ENCODE measurements around the gene MYZAP.
A peak's percentile ranks its signal among the peaks of the same experiment; 100 is the strongest.

MYZAP gene

DNA sequence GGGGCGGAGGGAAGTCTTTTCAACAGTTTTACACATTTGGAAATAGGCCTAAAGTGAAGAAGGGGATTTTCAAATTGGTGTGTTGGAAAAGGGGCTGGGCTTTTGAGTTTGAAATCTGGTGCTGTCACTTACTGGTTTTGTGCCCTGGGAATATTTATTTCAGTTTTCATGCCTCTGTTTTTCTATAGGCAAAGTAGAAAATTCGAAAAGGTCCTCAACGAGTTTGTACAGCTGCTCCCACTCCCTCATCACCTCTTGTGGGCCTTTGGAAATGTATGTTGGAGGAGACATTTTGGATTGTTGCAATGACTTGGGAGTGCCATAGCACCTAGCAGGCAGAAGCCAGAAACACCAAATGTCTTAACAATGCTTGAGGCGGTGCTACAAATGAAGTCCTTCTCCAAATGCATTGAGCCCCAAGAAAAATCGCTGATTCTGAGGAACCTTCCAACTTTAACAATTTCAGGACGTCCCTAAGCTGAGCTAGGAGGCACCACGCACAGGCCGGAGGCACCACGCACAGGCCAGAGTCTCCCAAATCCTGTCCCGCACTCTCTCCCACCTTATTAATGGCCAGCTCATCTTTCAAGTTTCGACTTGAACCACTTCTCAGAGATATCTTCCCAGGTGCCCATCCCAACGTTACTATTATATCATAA is 114.2 kb downstream of the MYZAP start:
- DNase-seq = no peak

DNA sequence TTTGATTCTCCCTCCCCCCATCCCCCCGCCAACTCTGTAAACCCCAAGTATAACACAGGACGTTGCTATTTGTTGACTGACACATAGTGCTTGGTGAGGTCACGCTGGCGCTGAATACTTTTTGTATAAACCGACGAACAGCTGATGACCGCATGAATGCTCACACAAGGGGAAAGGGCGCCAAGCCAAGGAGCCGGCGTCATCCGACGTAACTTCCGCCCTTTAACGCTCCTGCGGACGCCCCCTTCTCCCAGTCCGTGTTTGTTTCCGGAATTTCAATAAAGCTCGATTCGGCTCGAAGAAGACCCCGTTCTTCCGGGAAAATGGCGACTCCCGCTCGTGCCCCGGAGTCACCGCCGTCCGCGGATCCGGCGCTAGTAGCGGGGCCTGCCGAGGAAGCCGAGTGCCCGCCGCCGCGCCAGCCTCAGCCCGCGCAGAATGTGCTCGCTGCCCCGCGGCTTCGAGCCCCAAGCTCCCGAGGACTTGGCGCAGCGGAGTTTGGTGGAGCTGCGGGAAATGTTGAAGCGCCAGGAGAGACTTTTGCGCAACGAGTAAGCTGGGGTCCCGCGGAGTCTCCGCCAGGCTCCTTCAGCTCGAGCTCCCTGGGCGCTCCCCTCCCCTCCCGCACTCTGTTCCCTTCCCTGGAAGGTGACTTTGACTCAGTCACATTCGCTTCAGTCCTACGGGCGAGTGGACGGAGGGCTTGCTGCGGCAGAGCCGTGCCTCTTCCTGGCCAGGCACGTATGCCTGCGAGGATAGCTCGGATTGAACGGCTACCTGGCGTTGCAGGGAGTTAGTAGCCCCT is 114.9 kb downstream of the MYZAP start, which contains the start of gene POLR2M:
POLR2M (plus strand) TSS at position 310 of the 805 bp plus-strand sequence; CDS start at position 439, 129 bp downstream.
- peak; percentile 97 for DNase-seq

DNA sequence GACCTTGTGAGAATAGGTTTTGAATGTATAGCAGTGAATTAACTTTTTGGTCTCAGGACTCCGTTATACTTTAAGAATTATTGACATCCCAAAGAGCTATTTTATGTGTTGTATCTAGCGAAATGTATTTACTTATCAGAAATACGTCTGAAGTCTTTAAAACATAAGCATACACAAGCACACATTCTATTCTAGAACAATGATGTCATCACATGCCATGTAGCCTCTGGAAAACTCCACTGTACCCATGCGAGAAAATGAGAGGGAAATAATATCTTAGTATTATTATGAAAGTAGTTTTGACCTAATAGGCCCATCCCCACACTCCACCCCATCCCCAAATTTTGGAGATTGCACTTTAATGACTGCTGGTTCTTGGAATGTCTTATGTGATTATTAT is 116.3 kb downstream of the MYZAP start:
- DNase-seq = no peak

DNA sequence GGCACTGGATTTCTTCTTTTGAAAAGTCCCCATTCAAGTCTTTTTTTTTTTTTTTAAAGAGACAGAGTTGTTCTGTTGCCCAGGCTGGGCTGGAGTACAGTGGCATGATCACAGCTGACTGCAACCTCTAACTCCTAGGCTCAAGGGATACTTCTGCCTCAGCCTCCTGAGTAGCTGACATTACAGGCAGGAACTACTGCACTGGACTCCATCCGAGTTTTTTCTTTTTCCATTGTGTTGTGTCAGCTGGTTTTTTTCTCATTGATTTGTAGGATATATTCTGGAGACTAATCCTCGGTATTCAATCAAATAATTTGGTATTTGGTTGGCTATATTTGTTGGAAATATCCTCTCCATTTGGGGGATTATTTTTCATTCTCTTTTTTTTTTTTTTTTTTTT is 126.6 kb downstream of the MYZAP start:
- no peak for DNase-seq

DNA sequence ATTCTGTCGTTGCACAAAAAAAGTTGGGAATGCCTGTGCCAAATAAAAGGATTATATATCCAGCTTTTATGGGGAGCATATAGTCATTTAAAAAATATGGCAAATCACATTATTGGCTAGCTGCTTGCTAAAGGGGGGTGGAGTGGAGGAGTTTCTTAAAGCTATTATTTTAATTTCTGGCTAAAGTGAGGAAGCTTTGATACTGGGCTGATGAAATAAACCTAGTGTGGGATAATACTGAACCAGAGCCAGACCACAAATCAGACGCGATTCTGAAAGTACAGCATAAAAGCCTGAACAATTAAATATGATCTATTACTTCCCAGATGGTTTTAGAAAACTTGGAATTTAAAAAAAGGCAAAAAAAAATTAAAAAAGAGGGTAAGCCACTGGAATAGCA is 129.2 kb downstream of the MYZAP start:
- no peak for DNase-seq

DNA sequence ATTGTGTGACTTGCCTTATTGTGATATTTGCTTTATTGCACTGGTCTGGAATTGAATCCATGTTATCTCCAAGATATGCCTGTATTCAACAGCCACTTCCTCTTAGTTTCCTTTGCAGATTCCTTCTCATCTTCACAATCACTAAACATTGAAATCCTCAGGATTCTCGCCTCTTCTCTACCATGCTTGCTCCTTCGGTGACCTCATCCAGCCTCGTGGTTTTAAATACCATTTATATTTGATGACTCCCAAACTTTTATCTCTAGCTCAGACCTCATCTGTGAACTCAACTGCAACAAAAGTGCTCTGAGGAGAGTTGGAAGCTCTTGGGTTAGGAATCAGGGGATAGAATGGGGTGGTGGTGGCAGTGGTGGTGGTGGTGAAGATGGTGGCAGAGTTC is 134.7 kb downstream of the MYZAP start:
- DNase-seq = no peak

DNA sequence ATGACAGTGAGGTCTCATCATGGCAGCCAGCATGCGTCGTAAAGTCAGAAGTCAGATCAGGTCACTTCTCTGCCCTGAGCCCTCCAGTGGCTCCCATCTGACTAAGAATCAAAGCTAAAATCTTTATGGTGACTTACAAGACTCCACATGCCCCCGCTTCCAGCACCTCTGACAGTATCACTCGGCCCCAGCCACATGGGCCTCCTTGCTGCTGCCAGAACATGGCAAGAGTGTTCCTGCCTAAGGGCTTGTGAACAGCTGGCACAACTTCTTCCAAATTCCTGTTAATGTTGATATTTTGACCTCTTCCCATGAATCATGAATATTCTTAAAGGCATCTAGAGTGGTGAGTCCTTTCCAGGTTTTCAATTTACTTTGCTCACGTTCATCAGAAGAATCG is 135.3 kb downstream of the MYZAP start:
- no peak for DNase-seq

DNA sequence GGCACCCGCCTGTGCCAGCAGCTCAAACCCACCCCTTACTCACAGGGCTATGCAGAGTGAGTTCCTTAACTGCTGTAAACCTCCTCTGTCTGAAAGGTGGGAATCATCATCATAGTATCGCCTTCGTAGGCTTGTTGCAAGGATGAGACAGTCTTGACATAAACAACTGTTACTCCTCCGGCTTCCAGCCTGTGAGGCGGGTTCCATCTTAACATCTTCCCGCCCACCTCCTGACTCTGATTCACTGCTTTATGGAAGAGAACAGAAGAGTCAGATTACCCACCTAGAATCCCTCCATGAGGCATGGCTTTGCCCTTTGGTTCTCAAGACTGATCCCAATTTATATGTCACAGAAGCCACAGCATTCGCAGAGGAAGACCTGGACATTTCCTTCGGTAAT is 136.7 kb downstream of the MYZAP start:
- DNase-seq = no peak

DNA sequence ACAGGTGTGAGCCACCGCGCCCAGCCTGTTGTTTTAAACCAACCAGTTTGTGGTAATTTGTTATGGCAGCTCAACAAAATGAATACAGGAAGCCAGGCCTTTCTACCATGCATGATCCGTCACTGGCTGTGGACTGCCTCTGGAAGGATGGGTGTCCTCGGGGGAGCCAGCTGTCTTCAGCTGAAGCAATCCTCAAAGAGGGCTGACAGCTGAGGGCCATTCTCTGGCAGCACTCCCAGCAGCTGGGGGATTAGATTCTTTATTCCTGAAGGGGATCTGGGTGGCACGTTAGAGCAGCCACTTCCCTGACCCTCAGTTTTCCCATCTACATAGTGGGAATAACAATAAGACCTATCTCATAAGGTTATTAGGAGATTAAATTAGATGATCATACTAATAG is 139.2 kb downstream of the MYZAP start:
- DNase-seq = peak; percentile 39 to 66

DNA sequence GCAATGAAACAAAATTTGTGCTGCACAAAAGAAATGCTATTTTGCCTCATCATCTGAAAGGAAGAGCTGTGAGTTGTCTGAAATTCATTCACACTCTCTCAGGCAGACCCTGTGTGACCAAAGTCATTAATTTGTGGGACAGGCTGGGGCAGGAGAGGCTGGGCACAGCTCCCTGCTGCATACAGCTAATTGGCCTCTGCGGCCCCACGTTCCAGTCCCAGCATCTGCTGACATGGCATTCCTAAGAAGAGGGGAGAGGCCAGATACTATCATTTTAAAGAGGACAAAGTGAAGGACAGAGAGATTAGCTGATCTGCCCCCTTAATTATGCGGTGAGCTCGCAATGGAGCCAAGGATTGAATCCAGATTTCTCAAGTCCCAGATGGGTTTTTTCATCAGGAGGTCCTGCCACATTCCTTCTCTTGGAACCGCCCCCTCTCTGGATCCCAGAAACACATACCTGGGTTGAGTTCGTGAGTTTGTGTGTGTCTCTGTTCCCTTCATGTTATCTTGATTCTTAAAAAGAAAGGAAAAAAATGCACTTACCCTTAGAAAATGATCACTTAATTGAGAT is 139.9 kb downstream of the MYZAP start:
- DNase-seq = peak in 1 of 2 experiments; percentile 15

DNA sequence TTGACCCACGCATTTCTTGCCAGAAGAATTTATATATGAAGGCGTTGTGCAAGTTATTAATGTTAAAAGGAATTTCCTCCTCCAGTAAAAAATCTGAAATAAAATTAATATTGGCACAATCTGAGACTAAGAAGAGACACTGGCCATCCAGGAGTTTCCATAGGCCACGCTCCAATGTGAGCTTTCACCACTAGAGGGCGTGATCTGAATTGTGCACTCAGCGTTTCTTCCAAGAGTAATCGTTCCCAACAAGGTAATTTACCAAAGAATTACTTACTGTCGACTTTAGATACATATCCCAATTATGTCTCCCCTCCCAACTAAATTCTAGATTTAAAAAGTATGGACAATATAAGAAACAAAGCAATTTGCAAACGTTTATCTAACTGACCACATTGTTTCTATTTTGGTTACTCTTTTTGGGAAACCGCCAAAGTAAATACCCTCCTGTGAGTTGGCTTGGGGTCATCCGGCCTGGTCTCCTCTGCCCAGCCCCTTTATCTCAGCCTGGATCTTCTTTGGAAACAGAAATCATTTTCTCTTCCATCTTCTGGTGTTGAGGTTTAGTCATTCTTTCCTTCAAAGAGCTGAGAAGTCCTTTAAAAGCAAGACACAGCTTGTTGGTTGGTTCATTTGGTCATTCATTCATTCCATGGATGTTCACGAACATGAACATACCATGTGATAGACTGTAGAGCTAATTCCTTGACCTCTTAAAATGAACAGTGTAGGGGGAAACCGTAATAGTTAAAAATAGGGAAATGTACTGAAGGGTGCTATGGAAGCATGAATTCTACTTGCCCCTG is 141.0 kb downstream of the MYZAP start:
- peak; percentile 37 to 70 for DNase-seq

DNA sequence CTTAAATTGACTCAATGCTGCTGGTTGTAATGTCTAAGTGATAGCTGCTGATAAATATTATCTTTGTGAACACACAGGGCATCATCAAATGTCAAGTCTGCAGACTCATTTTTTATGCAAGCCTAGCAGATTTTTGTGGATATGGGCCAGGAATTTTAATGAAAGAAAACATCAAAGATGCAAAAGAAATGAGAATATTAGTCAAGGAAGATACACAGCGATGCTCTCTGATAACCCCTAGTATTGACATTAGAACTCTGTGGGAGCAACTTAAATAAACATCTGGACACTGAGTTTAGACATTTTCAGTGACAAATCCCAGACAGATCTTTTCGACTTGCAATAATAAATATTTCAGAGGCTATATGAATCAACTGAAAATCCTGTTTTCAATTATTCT is 143.2 kb downstream of the MYZAP start:
- DNase-seq = no peak

Data from NCI-H524 (cell line).